CD4-positive, alpha-beta T cell (primary cell): Measurements from ENCODE around the gene CLHC1. TPM values are rescaled to one million over a fixed set of nuclear protein-coding genes. Genes with fewer than 3 reads are reported as not detected.

Source experiments
- ATAC-seq: fragments of 200-7000 bp; cut with Tn5 transposase; one replicate; pipeline ENCODE4 v1.10.0; 2022; ENCODE audit warnings: mild to moderate bottlenecking; ENCODE audit not compliant: poor library complexity
- CTCF ChIA-PET: fragments of 350-600 bp; sonication (Branson Sonifier 250); formaldehyde crosslinking; loops from one replicate; lab custom pipeline; 2021; ENCODE audit warnings: antibody characterized with exemption, inconsistent platforms; lab: Charles Lee
- POLR2A ChIA-PET: fragments of 350-600 bp; sonication (Branson Sonifier 250); formaldehyde crosslinking; loops from one replicate; lab custom pipeline; 2021; ENCODE audit warnings: antibody characterized with exemption, inconsistent platforms; lab: Charles Lee
- DNase-seq, 14 experiments: peaks; one replicate each; pipeline ENCODE4 v3.0.0-alpha.2; 2013 to 2020; ENCODE audit warnings: mixed read lengths in 2 of 14
- H3K27ac ChIP-seq, 2 donors: one replicate each; pipeline versions ENCODE4 v1.5.1 to v1.7.0; 2013; ENCODE audit warnings: low read length in 2 of 2, low read depth in 1 of 2, mild to moderate bottlenecking in 1 of 2
- H3K27me3 ChIP-seq, 2 experiments: 1 replicate in 1 of 2; 2 replicates in 1 of 2; pipeline versions ENCODE4 v1.6.1 to v1.7.0; 2013; ENCODE audit warnings: low read length in 2 of 2, control low read depth in 1 of 2, mild to moderate bottlenecking in 1 of 2, moderate library complexity in 1 of 2; ENCODE audit not compliant: insufficient read depth in 2 of 2, control insufficient read depth in 1 of 2
- H3K36me3 ChIP-seq: one replicate; pipeline ENCODE4 v1.6.1; 2013; ENCODE audit warnings: low read length, control low read depth; ENCODE audit not compliant: insufficient read depth
- H3K4me1 ChIP-seq: one replicate; pipeline ENCODE4 v1.6.1; 2013; ENCODE audit warnings: low read length, control low read depth; ENCODE audit not compliant: insufficient read depth
- H3K4me3 ChIP-seq: one replicate; pipeline ENCODE4 v1.5.1; 2013; ENCODE audit warnings: mild to moderate bottlenecking, low read length, moderate library complexity
- H3K9me3 ChIP-seq, 2 experiments: 1 replicate in 1 of 2; 2 replicates in 1 of 2; pipeline versions ENCODE4 v1.6.1 to v1.7.0; 2013; ENCODE audit warnings: low read length in 2 of 2, mild to moderate bottlenecking in 2 of 2, control low read depth in 1 of 2, moderate library complexity in 1 of 2; ENCODE audit not compliant: control insufficient read depth in 1 of 2, insufficient read depth in 1 of 2
- H3K27ac Mint-ChIP-seq: one replicate; pipeline ENCODE4 v1.8.0; 2020; ENCODE audit warnings: mixed read lengths
- H3K27me3 Mint-ChIP-seq: one replicate; pipeline ENCODE4 v1.8.0; 2021; ENCODE audit warnings: mixed read lengths
- H3K36me3 Mint-ChIP-seq: one replicate; pipeline ENCODE4 v1.8.0; 2021; ENCODE audit warnings: low read depth, mixed read lengths
- H3K4me1 Mint-ChIP-seq: one replicate; pipeline ENCODE4 v1.8.0; 2021; ENCODE audit warnings: low read depth, mixed read lengths
- H3K4me3 Mint-ChIP-seq: one replicate; pipeline ENCODE4 v1.8.0; 2020; ENCODE audit warnings: mild to moderate bottlenecking, mixed read lengths
- H3K9me3 Mint-ChIP-seq: one replicate; pipeline ENCODE4 v1.8.0; 2020; ENCODE audit warnings: mixed read lengths
- intact Hi-C, 2 experiments: fragments of 100-400 bp; cut with DNase I in 1 of 2; cut with micrococcal nuclease in 1 of 2; formaldehyde crosslinking; loops; one replicate each; pipeline versions ENCODE4 v1.15.1 to v1.9.0; 2023 to 2025; cut with DNase I, micrococcal nuclease
- total RNA-seq, 174 experiments: library from RNA in 2 of 174; stranded (reverse) in 2 of 174; gene quantifications; one replicate each; pipeline ENCODE4 v1.2.3 and lab custom pipeline; 2021 to 2026
- TF ChIP-seq, protein P1 (sequence below): fragments of 200-600 bp; IDR thresholded peaks from one replicate; pipeline ENCODE4 v1.8.0; 2022; ENCODE audit warnings: antibody characterized with exemption, mild to moderate bottlenecking

CLHC1 gene
- total RNA-seq, 2 experiments from 2014 or later, result 4.4 TPM

DNA sequence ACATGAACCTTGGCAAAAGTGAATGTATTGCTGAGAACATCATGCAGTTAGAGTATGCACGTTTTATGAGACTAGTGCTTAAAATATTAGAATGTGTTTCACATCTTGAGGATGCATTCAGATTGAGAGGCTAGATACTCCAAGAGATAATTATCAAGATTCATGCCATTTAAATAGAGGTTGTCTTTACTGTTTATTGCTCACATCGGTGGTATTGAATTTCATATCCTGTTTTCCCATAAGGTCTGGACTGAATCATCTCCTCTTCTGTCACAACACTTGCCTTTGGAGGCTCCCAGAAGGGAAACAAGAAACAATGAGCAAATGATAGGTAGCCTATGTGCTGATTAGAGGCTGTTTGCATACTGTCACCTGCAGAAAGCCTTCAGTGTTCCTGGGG lies 83.8 kb downstream of the CLHC1 start:
- Mint-ChIP-seq H3K27me3 (no peaks in the 10 kb centered on the region), H3K4me3 (no peak overlapping the region), H3K9me3 (no peaks in the 10 kb centered on the region), H3K4me1 (no peaks in the 10 kb centered on the region), H3K27ac (no peak overlapping the region), H3K36me3 (no peaks in the 10 kb centered on the region)
- ATAC-seq (no peak), DNase-seq (no peak)
- intact Hi-C loops, result no loop called here
- TF ChIP-seq, protein P1, sequence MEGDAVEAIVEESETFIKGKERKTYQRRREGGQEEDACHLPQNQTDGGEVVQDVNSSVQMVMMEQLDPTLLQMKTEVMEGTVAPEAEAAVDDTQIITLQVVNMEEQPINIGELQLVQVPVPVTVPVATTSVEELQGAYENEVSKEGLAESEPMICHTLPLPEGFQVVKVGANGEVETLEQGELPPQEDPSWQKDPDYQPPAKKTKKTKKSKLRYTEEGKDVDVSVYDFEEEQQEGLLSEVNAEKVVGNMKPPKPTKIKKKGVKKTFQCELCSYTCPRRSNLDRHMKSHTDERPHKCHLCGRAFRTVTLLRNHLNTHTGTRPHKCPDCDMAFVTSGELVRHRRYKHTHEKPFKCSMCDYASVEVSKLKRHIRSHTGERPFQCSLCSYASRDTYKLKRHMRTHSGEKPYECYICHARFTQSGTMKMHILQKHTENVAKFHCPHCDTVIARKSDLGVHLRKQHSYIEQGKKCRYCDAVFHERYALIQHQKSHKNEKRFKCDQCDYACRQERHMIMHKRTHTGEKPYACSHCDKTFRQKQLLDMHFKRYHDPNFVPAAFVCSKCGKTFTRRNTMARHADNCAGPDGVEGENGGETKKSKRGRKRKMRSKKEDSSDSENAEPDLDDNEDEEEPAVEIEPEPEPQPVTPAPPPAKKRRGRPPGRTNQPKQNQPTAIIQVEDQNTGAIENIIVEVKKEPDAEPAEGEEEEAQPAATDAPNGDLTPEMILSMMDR, result no peak
- Histone ChIP-seq H3K4me3 (no peak overlapping the region), H3K27me3 (no peaks in the 10 kb centered on the region), H3K36me3 (no peaks in the 10 kb centered on the region), H3K9me3 (no peaks in the 10 kb centered on the region), H3K27ac (no peak overlapping the region), H3K4me1 (no peaks in the 10 kb centered on the region)
- POLR2A ChIA-PET, result no interaction called here
- CTCF ChIA-PET, result no interaction called here

DNA sequence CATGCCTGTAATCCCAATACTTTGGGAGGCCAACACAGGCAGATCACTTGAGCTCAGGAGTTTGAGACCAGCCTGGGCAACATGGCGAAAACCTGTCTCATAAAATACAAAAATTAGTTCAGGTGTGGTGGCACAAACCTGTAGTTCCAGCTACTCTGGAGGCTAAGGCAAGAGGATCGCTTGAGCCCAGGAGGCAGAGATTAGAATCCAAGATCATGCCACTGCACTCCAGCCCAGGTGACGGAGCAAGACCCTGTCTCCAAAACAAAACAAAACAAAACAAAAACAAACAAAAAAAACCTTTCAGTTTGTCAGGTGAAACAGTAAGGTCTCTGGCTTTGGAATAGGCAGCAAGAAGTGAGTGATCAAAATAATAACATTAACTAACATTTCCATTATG lies 84.6 kb downstream of the CLHC1 start:
- ChIA-PET POLR2A (no interaction called here), CTCF (no interaction called here)
- no peak overlapping the region for H3K4me3 ChIP-seq
- Mint-ChIP-seq H3K27me3 (no peaks in the 10 kb centered on the region), H3K4me3 (no peak overlapping the region), H3K4me1 (peaks cover 2% of the 10 kb centered on the region), H3K27ac (no peak overlapping the region), H3K36me3 (no peaks in the 10 kb centered on the region), H3K9me3 (no peaks in the 10 kb centered on the region)
- H3K36me3 ChIP-seq, result no peaks in the 10 kb centered on the region
- ATAC-seq (no peak), DNase-seq (no peak)
- TF ChIP-seq, protein P1, result no peak
- H3K27me3 ChIP-seq, result no peaks in the 10 kb centered on the region
- intact Hi-C loops, result no loop called here
- no peak overlapping the region for H3K27ac ChIP-seq
- no peaks in the 10 kb centered on the region for H3K9me3 ChIP-seq
- no peaks in the 10 kb centered on the region for H3K4me1 ChIP-seq

DNA sequence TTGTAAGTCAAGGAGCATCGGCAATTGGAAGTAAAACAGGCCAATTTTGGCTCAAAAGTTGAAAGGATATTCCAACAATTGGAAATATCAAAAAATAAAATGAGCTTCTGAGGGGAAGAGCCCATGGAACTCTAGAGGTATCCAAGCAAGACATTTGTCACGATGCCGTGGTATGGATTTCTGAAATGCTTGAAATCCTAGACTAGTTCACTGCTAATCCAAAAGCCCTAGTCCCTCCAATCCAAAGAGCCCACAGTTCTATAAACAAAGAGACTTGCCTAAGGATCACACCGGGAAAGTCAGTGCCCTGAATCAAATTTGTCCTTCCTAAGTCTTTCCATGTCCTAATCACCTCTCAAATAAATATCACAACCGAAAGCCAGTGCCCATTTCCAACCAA lies 85.1 kb downstream of the CLHC1 start:
- no peak for ATAC-seq
- no peak for DNase-seq
- TF ChIP-seq, protein P1, result no peak
- H3K27ac Mint-ChIP-seq, result no peak overlapping the region
- H3K27me3 Mint-ChIP-seq, result no peaks in the 10 kb centered on the region
- peaks cover 7% of the 10 kb centered on the region for H3K4me1 Mint-ChIP-seq
- peaks cover under 1% of the 10 kb centered on the region for H3K4me1 ChIP-seq
- ChIA-PET POLR2A (no interaction called here), CTCF (no interaction called here)
- H3K9me3 Mint-ChIP-seq, result no peaks in the 10 kb centered on the region
- no peak overlapping the region for H3K4me3 ChIP-seq
- no peaks in the 10 kb centered on the region for H3K9me3 ChIP-seq
- no peak overlapping the region for H3K27ac ChIP-seq
- no peaks in the 10 kb centered on the region for H3K36me3 Mint-ChIP-seq
- no peaks in the 10 kb centered on the region for H3K36me3 ChIP-seq
- intact Hi-C loops, result no loop called here
- H3K27me3 ChIP-seq, result no peaks in the 10 kb centered on the region
- H3K4me3 Mint-ChIP-seq, result no peak overlapping the region
